ENCODE measurements around the gene RBP5.

Gene RBP5

DNA sequence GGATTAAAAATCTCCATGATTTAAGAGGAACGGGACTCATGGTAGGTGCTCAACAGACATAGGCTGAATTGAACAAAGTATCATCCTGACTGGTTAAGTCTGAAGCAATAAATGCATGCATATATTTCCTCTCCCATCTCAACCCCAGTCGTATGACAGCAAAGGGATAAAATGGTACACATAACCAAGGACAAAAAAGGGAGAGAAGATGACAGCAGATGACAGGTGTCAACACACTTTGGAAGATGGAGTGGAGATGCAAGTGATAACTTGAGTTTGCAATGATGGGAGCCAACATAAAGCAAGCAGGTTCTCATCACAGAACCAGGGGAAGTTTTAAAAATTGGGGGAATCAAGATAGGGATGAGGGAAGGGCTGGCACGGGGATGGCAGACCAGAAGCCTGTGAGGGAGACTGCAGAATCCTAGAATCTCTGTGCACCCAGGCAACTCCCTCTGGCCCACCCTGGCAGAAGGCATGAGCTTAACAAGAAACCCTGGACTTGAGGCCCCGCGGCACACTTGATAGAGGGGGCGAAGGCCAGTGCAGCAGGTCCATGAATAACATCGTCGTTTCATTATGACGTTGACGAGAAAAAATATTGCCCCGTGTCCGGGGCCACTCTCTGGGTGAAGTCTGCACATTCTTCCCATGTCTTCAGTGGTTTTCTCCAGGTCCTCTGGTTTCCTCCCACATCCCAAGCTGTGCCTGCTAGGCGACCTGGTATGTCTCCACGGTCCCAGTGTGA is 24.7 kb downstream of the RBP5 start:
- no peak for TF ChIP-seq REST (IDR thresholded peaks at IDR 0.05; ENCODE audit: insufficient replicate concordance, low read depth)
- no peak for TF ChIP-seq POLR2AphosphoS5 (IDR thresholded peaks at IDR 0.05; ENCODE audit: low read depth)
- no peak for TF ChIP-seq CTCF (IDR thresholded peaks at IDR 0.05; ENCODE audit: insufficient read depth, low read length)
- TF ChIP-seq GABPA (IDR thresholded peaks at IDR 0.05; ENCODE audit: low read depth): no peak
- no peak for TF ChIP-seq SPI1 (IDR thresholded peaks at IDR 0.05; ENCODE audit: borderline replicate concordance, low read depth)
- Histone ChIP-seq H3K4me3 (replicated peaks; ENCODE audit: insufficient read depth, low read length) (no peak overlapping the region), H3K27me3 (ENCODE audit: insufficient read depth, poor library complexity, severe bottlenecking) (no peaks in the 10 kb centered on the region), H3K27ac (replicated peaks) (no peak overlapping the region)
- no peak for DNase-seq (ENCODE audit: low read depth in 1 of 2, low spot score in 1 of 2)

DNA sequence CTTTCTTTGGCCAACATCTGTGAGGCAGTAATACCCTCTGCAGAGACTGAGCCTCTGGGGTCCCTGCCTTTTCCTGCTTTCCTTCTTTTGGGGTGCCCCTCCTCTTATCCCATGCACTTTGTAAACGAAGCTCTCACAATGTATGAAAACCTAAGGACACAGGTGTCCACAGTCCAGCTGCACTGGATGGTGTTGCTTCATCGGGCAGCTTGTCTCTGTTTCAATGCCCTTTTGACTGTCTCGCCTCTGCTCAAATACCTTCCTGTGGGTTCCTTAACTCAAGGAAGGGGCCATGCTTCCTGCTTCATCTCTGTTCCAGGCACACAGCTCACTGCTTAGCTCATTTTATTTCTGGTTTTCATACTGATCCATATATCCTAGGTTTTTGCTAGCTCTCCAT is 26.1 kb downstream of the RBP5 start:
- Histone ChIP-seq H3K4me3 (replicated peaks; ENCODE audit: insufficient read depth, low read length) (no peak overlapping the region), H3K27ac (replicated peaks) (no peak overlapping the region), H3K27me3 (ENCODE audit: insufficient read depth, poor library complexity, severe bottlenecking) (no peaks in the 10 kb centered on the region)
- TF ChIP-seq REST (IDR thresholded peaks at IDR 0.05; ENCODE audit: insufficient replicate concordance, low read depth): no peak
- TF ChIP-seq POLR2AphosphoS5 (IDR thresholded peaks at IDR 0.05; ENCODE audit: low read depth): no peak
- TF ChIP-seq GABPA (IDR thresholded peaks at IDR 0.05; ENCODE audit: low read depth): no peak
- no peak for DNase-seq (ENCODE audit: low read depth in 1 of 2, low spot score in 1 of 2)

DNA sequence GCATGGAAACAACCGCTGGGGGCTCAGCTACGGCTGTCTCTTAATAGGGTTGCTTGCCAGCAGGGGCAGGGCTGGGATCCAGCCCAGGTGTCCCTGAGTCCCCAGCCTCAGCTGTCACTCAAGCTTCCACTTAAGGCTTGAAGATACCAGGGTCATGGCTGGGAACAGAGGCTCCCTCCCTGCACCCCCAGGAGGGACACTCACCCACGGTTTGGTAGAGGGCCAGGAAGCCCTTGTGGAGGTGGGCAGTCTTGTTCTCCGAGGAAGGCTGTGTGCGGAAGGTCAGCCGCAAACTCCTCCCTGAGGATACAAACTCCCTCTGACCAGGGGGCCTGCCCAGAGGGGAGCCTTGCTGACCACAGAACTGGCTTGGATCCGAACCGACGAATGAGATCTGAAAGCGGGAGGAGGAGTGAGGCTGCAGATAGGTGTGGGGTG is 27.0 kb downstream of the RBP5 start:
- Histone ChIP-seq H3K4me3 (replicated peaks; ENCODE audit: insufficient read depth, low read length) (no peak overlapping the region), H3K27ac (replicated peaks) (no peak overlapping the region), H3K27me3 (ENCODE audit: insufficient read depth, poor library complexity, severe bottlenecking) (no peaks in the 10 kb centered on the region)
- no peak for DNase-seq (ENCODE audit: low read depth in 1 of 2, low spot score in 1 of 2)
- no peak for TF ChIP-seq SPI1 (IDR thresholded peaks at IDR 0.05; ENCODE audit: borderline replicate concordance, low read depth)
- TF ChIP-seq REST (IDR thresholded peaks at IDR 0.05; ENCODE audit: insufficient replicate concordance, low read depth): no peak
- no peak for TF ChIP-seq CTCF (IDR thresholded peaks at IDR 0.05; ENCODE audit: insufficient read depth, low read length)
- no peak for TF ChIP-seq GABPA (IDR thresholded peaks at IDR 0.05; ENCODE audit: low read depth)
- TF ChIP-seq POLR2AphosphoS5 (IDR thresholded peaks at IDR 0.05; ENCODE audit: low read depth): no peak

Data from HL-60 (cell line).